ENCODE results near the gene IFNAR1. TPM values are rescaled to one million over a fixed set of nuclear protein-coding genes. Genes with fewer than 3 reads are reported as not detected.
"Not testable (repeated sequence)": the region's sequence is repeated elsewhere in the genome, so short reads cannot be mapped to it uniquely, and the experiment has no call there.

The IFNAR1 gene
- total RNA-seq, 3 donors from 2014 or later (not counting 1 experiment from before 2014, with no cell fraction given): 15.0 to 21.3 (median 19.3) TPM

DNA sequence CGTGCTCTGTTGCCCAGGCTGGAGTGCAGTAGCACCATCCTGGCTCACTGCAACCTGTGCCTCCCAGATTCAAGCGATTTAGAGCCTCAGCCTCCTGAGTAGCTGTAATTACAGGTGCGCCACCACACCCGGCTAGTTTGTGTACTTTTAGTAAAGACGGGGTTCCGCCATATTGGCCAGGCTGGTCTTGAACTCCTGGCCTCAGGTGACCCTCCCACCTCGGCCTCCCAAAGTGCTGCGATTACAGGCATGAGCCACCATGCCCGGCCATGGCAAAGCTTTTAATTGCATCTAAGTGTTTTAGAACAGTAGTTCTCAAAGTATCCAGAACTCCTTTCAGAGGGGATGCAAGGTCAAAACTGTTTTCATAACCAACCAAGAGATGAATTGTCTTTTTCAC, 53.3 kb downstream of the IFNAR1 start:
- Histone ChIP-seq H3K9me3 (ENCODE audit: control insufficient read depth, insufficient read depth, low read length) (no peaks in the 10 kb centered on the region), H3K4me1 (ENCODE audit: control insufficient read depth, insufficient read depth, low read length) (peaks cover 52% of the 10 kb centered on the region), H3K36me3 (ENCODE audit: control insufficient read depth, insufficient read depth, low read length) (no peaks in the 10 kb centered on the region), H3K27ac (ENCODE audit: low read length) (no peak overlapping the region), H3K27me3 (ENCODE audit: control insufficient read depth, insufficient read depth, low read length) (peaks cover 51% of the 10 kb centered on the region), H3K4me3 (ENCODE audit: low read length) (no peak overlapping the region)
- no peak overlapping the region for H3K27ac Mint-ChIP-seq
- no peak overlapping the region for H3K4me3 Mint-ChIP-seq
- H3K27me3 Mint-ChIP-seq (ENCODE audit: low read depth in 2 of 2): peaks cover 55 to 57% of the 10 kb centered on the region in 2 donors
- no peaks in the 10 kb centered on the region for H3K36me3 Mint-ChIP-seq
- TF ChIP-seq, protein P1, sequence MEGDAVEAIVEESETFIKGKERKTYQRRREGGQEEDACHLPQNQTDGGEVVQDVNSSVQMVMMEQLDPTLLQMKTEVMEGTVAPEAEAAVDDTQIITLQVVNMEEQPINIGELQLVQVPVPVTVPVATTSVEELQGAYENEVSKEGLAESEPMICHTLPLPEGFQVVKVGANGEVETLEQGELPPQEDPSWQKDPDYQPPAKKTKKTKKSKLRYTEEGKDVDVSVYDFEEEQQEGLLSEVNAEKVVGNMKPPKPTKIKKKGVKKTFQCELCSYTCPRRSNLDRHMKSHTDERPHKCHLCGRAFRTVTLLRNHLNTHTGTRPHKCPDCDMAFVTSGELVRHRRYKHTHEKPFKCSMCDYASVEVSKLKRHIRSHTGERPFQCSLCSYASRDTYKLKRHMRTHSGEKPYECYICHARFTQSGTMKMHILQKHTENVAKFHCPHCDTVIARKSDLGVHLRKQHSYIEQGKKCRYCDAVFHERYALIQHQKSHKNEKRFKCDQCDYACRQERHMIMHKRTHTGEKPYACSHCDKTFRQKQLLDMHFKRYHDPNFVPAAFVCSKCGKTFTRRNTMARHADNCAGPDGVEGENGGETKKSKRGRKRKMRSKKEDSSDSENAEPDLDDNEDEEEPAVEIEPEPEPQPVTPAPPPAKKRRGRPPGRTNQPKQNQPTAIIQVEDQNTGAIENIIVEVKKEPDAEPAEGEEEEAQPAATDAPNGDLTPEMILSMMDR (IDR thresholded peaks at IDR 0.05): no peak
- intact Hi-C loops (cut with micrococcal nuclease): no loop called here
- ATAC-seq (no peak), DNase-seq (no peak)
- WGBS (ENCODE audit: insufficient coverage): 95% methylated on average over 9 of the region's 9 CpGs
- H3K4me1 Mint-ChIP-seq: peaks cover 35 to 38% of the 10 kb centered on the region in 2 donors
- H3K9me3 Mint-ChIP-seq: no peaks in the 10 kb centered on the region

DNA sequence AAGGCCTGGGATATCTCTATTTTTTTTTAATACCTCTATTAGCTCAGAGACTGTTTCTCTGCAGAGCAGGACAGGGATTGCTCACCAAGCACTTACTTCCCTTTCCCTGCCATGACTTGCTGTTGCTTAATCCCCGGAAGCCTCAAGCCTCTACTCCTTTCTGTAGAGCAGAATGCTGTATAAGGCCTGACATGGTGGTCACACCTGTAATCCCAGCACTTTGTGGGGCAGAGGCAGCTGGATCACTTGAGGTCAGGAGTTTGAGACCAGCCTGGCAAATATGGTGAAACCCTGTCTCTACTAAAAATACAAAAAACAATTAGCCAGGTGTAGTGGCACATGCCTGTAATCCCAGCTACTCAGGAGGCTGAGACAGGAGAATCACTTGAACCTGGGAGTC, 55.2 kb downstream of the IFNAR1 start:
- not testable (repeated sequence) for DNase-seq; ATAC-seq; H3K4me3 ChIP-seq (ENCODE audit: low read length); H3K4me3 Mint-ChIP-seq; H3K36me3 ChIP-seq (ENCODE audit: control insufficient read depth, insufficient read depth, low read length); H3K9me3 Mint-ChIP-seq; H3K36me3 Mint-ChIP-seq; H3K9me3 ChIP-seq (ENCODE audit: control insufficient read depth, insufficient read depth, low read length)
- intact Hi-C loops (cut with micrococcal nuclease): loop anchor here (5.0 kb wide), 1 partner anchor 178 kb away; no protein-coding TSS in a partner anchor
- H3K27ac ChIP-seq (ENCODE audit: low read length): peak overlapping the region; percentile 61
- peak overlapping the region; percentile 41 to 72 for H3K27ac Mint-ChIP-seq
- H3K4me1 Mint-ChIP-seq: peaks cover 50 to 53% of the 10 kb centered on the region in 2 donors
- WGBS (ENCODE audit: insufficient coverage): 47% methylated on average over 1 of the region's 1 CpG
- H3K27me3 Mint-ChIP-seq (ENCODE audit: low read depth in 2 of 2): peaks cover 49 to 51% of the 10 kb centered on the region in 2 donors
- peaks cover 47% of the 10 kb centered on the region for H3K27me3 ChIP-seq (ENCODE audit: control insufficient read depth, insufficient read depth, low read length)
- peaks cover 63% of the 10 kb centered on the region for H3K4me1 ChIP-seq (ENCODE audit: control insufficient read depth, insufficient read depth, low read length)

DNA sequence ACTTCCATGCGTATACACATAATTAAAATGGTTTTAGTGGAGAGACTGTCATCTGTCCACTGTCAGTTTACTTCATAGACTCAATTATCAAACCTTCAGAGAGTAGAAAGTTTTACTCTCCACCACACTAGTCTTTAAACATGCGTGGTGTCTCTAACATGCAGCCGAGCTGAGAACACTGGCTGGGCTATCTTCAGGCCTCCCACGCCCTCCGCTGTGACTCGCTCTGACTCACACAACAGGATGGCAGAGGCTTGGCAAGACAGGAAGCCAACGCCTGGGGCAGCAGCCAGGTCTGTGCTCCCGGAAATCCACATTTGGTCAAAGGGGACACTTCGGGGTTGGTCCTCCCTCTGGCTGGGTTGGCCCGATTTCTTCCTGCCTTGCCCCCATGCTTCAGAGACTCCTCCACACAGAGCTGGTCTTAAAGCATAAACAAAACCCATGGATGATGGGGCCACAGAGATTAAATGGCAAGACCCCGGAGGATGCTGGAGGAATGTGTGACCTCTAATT, 55.8 kb downstream of the IFNAR1 start:
- peaks cover 50 to 53% of the 10 kb centered on the region in 2 donors for H3K4me1 Mint-ChIP-seq
- H3K27ac Mint-ChIP-seq: peak overlapping the region; percentile 41 to 72
- Histone ChIP-seq H3K27ac (ENCODE audit: low read length) (peak overlapping the region; percentile 61), H3K4me1 (ENCODE audit: control insufficient read depth, insufficient read depth, low read length) (peaks cover 63% of the 10 kb centered on the region), H3K4me3 (ENCODE audit: low read length) (no peak overlapping the region), H3K9me3 (ENCODE audit: control insufficient read depth, insufficient read depth, low read length) (no peaks in the 10 kb centered on the region), H3K36me3 (ENCODE audit: control insufficient read depth, insufficient read depth, low read length) (no peaks in the 10 kb centered on the region), H3K27me3 (ENCODE audit: control insufficient read depth, insufficient read depth, low read length) (peaks cover 42% of the 10 kb centered on the region)
- TF ChIP-seq, protein P1 (IDR thresholded peaks at IDR 0.05): no peak
- peak overlapping the region; percentile 47 for H3K4me3 Mint-ChIP-seq
- 12% methylated on average over 11 of the region's 11 CpGs for WGBS (ENCODE audit: insufficient coverage)
- peaks cover 46 to 49% of the 10 kb centered on the region in 2 donors for H3K27me3 Mint-ChIP-seq (ENCODE audit: low read depth in 2 of 2)
- peak; percentile 60 to 79 (median 62) for ATAC-seq
- H3K9me3 Mint-ChIP-seq: no peaks in the 10 kb centered on the region
- intact Hi-C loops (cut with micrococcal nuclease): loop anchor here (5.0 kb wide), 1 partner anchor 178 kb away; no protein-coding TSS in a partner anchor
- H3K36me3 Mint-ChIP-seq: no peaks in the 10 kb centered on the region
- peak; percentile 61 to 84 for DNase-seq

DNA sequence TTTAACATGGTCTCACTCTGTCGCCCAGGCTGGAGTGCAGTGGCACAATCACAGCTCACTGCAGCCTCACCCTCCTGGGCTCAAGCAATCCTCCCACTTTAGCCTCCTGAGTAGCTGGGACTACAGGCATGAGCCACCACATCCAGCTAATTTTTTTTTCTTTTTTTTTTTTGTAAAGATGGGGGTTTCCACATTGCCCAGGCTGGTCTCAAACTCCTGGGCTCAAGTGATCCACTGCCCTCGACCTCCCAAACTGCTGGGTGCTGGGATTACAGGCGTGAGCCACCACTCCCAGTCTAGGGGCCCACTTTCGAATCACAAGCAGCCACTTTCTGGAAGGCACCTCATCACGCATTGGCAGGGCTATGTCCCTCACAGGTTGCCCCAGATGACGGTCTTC, 56.6 kb downstream of the IFNAR1 start:
- not testable (repeated sequence) for ATAC-seq; H3K9me3 ChIP-seq (ENCODE audit: control insufficient read depth, insufficient read depth, low read length); H3K4me3 ChIP-seq (ENCODE audit: low read length); H3K4me3 Mint-ChIP-seq; DNase-seq; H3K36me3 ChIP-seq (ENCODE audit: control insufficient read depth, insufficient read depth, low read length); H3K36me3 Mint-ChIP-seq; H3K9me3 Mint-ChIP-seq
- peak overlapping the region; percentile 13 for H3K27ac ChIP-seq (ENCODE audit: low read length)
- peaks cover 42 to 47% of the 10 kb centered on the region in 2 donors for H3K27me3 Mint-ChIP-seq (ENCODE audit: low read depth in 2 of 2)
- H3K4me1 ChIP-seq (ENCODE audit: control insufficient read depth, insufficient read depth, low read length): peaks cover 68% of the 10 kb centered on the region
- H3K4me1 Mint-ChIP-seq: peaks cover 51 to 55% of the 10 kb centered on the region in 2 donors
- H3K27ac Mint-ChIP-seq: peak overlapping the region in 1 of 2 donors; percentile 72
- 93% methylated on average over 6 of the region's 6 CpGs for WGBS (ENCODE audit: insufficient coverage)
- intact Hi-C loops (cut with micrococcal nuclease): loop anchor here (5.0 kb wide), 1 partner anchor 179 kb away; no protein-coding TSS in a partner anchor
- peaks cover 47% of the 10 kb centered on the region for H3K27me3 ChIP-seq (ENCODE audit: control insufficient read depth, insufficient read depth, low read length)
